Measurements from ENCODE around the gene STIM2.
"Not testable (repeated sequence)": the region's sequence is repeated elsewhere in the genome, so short reads cannot be mapped to it uniquely, and the experiment has no call there.

Gene STIM2

DNA sequence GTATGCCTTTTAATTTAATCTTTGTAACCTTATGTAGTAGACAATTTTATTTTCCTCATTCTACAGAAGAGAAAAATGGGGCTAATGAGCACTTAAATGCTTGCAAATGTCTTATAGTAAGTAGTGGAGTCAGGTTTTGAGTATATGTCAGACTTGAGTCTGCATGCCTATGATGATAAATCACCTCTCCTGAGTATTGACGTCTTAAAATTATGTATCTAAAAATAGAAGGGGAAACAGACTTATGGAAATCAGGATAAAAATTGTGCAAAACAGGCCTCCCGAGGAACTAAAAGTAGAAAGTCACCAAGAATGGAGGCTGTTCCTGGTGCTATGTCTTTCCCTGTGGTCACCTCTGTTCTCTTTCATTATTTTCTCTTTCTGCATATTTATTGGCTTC is 92.7 kb downstream of the STIM2 start:
- FAIRE-seq (no peak), DNase-seq (ENCODE audit: low spot score) (no peak)

DNA sequence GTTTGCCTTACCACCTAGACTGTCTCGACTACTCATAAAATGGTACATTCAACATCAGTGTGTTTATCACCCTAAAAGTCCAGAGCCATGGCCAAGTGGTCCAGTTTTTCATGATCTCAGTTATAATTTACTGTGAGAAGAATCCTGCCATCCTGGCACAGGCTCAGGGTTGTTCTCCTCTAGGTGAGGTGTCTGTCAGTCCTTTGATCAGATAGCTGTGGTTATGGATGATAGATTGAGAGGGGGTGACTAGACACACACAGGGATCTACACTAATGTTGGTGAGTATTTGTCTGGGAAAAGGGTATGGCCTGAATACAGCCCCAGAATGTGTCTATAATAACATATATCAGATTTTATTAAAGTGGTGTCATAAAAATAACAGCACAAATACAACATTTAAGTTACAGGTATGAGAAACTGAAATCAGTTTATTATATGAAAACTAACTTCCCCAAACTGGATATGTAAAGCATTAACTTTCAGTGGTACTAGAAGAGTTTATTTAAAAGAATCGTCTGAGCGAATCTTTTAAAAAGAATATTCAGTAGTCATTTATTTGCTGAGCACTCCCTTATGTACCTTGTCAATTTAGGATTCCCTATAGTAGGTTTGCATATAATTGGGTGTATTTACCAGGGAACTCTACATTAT is 93.3 kb downstream of the STIM2 start:
- no peak for DNase-seq (ENCODE audit: low spot score)
- FAIRE-seq = no peak

DNA sequence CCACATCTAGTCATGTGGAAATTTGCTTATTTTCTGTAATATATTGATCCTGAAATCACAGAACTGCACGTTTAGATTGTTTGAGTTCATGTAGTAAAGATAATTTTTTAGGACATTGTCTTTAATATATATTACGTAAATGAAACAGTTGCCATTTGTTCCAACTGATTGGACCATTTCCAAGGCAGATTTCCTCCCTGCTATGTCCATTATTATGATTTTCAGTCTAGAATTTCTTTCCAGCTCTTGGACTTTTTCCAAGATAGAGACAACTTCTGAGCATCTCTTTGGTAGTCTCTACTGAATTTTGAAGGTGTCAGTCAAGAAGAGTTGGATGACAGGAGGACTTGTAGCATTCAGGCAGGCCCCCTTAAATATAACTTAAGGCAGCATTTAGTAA is 94.6 kb downstream of the STIM2 start:
- FAIRE-seq = no peak
- DNase-seq (ENCODE audit: low spot score) = no peak

DNA sequence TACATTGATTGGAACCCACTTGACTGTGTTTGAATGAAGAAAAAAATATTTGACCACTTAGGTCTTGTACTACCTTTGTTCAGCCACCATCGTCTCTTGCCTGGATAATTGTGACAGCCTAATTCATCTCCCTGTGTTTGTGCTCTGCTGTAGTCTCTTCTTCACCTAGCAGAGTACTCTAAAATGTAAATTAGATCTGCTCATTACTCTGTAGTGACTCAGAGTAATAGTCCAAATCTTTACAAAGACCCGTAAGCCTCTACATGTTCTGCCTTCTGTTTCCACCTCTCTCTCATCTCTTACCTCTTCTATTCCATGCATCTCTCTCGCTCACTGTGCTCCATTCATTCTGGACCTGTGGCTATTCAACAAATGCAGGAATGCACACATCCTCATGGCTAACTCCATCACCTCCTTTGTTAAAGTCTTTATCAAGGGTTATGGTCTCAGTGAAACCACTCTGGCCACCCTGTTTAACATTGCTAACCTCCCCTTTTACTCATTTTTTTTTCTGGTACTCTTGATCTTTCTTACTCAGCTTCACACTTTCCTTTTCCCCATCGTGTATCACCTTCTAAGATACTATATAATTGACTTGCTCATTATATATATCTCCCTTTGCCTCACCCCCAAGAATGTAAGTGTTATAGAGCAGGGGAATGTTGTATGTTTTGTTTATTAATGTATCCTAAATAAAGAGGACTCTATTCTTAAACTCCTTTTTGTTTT is 98.4 kb downstream of the STIM2 start:
- FAIRE-seq = no peak
- no peak for DNase-seq (ENCODE audit: low spot score)

DNA sequence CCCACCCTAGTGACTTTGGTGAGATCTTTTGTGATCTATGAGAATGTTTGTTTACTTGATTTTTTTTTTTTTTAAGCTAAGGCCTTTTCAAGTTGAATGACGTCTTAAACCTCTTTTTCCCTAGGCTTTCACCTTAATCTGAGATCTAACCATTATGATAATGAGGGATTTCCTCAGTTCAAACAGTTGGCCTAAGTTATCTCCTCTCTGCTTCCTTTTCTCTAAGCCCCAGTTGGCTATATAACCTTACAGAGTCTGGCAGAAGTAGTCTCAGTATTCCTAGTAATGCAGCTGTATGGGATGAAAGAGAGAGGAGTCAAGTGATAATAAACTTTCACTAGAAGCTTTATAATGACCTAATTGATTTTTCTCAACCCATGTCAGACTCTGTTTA is 99.0 kb downstream of the STIM2 start:
- FAIRE-seq (no peak), DNase-seq (ENCODE audit: low spot score) (no peak)

DNA sequence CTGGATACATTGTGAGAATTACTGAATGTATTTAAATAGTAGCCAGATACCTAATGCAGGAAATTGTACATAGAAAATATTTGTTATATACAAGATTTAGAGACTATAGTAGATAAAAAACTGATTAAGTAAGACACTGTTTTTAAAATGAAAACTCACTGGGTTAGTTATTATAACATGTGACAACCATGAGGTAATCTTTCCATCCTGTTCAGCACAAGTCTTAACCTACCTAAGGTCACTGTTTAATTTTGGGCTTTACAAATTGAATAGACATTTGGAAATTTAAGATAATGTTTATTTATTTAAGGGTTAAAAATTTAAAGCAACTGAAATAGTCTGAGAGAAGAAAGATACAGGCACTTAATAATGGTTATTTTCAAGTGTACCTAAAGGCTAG is 102.1 kb downstream of the STIM2 start:
- FAIRE-seq (peak; percentile 4), DNase-seq (ENCODE audit: low spot score) (no peak)

DNA sequence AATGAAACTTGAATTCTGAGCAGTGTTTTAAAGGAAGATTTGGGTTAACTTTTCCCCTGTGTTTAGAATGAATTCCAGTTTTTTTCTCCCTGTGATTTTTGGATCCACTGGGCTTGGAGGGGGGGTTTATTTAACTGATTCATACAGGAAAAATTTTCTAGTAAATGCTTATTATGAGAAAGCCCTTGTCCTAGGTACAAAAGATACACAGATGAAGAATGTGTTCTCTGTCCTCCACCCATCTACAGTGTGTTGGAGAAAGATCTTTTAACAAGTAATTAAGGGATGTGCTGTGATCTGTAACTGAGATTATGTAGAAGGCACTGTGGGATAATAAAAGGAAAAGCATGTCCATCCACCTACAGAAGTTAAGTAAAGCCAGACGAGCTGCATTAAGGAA is 103.9 kb downstream of the STIM2 start:
- FAIRE-seq = no peak
- DNase-seq (ENCODE audit: low spot score) = no peak

DNA sequence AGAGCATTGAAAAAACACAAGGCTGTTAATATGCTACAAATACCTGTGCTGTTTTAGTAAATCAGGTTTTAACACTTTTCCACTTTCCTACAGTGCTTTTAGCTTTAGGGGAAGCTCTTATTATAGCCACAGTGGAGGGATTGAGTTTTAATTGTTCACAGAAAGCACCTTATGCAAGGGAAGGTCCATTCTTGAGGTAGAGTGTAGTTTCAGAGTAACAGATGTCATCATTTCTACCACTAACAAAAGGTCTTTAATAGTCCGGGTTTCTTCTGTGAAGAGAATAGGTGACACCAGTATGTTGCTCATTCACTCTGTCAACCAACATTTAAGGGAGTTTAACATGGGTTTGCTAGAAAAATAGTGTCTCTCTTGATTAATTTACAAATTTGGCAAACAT is 104.4 kb downstream of the STIM2 start:
- FAIRE-seq (no peak), DNase-seq (ENCODE audit: low spot score) (no peak)

DNA sequence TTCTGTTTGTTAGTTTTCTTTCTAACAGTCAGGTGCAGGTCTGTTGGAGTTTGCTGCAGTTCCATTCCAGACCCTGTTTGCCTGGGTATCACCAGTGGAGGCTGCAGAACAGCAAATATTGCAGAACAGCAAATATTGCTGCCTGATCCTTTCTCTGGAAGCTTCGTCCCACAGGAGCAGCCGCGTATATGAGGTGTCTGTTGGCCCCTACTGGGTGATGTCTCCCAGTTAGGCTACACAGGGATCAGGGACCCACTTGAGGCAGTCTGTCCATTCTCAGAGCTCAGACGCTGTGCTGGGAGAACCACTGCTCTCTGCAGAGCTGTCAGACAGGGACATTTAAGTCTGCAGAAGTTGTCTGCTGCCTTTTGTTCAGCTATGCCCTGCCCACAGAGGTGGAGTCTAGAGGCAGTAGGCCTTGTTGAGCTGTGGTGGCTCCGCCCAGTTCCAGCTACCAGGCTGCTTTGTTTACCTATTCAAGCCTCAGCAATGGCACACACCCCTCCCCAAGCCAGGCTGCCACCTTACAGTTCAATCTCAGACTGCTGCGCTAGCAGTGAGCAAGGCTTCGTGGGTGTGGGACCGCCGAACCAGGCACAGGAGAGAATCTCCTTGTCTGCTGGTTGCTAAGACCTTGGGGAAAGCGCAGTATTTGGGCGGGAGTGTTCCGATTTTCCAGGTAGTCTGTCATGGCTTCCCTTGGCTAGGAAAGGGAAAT is 115.0 kb downstream of the STIM2 start:
- FAIRE-seq = not testable (repeated sequence)

DNA sequence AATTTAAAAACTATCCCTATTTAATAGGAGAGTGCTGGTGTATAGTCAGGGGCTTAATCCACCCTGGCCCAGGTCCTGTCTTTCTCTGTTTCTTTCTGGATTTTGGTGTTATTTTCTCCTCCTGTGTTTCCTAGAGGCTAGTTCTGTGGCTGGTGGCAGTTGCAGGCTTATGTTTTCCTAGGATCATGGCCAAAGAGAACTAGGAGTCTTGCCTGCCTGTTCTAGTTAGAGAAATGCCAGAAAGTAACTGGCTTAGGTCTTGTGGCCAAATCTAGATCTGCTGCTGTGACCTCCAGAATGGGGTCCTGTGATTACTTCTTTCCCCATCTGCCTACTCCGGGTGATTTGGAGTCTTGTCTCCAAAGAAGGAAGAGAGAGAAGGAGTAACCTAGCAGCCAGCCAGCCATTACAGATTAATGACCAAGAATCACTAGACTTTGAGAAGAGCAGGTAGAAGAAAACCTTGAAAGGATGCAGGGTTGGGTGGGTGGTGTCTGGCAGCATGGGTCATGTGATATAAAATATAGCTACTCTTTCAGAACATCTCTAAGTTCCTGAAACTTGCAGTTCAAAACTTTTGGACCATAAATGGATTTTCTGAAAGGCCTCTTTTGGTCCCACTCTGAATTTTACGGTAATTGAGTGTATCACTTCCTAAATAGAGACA is 117.9 kb downstream of the STIM2 start:
- DNase-seq (ENCODE audit: low spot score) (no peak), FAIRE-seq (no peak)

More for the DNA sequence above, 115.0 kb downstream of the STIM2 start:
- DNase-seq (ENCODE audit: low spot score) = not testable (repeated sequence)

DNA sequence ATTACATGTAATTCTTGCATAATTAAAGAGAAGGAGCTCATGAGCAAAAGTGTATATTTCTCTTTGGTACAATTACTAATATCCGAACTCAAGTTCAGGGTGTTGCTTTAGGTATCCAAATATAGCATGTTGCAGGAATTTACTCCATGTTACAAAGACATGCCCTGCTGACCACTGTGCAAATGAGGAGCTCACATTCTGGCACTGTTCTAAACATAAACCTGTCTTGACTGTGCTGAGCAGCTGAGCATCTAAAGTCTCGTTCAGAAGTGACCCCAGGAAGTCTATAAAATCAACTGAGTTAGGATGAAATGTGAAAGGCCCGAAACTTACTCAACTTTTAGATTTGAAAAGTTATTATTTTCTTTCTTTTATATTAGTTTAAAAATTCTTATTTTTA is 124.3 kb downstream of the STIM2 start:
- no peak for DNase-seq (ENCODE audit: low spot score)

DNA sequence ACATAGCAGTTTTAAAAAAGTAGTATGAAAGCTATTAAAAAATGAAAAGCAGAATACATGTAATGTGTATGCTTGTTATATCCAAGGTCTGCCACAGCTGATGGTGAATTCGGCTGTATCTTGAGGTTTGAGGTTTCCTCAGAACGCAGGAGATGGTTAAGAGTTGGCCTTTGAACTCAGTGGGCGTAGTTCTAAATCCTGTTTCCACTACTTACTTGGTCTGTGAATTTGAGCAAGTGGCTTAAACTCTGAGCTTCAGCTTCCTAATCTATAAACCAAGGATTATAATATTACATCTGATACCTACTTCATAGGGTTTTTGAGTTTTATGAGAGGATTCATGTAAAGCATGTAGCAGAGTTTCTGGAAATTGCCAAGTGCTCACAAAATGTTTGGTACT is 125.2 kb downstream of the STIM2 start:
- FAIRE-seq = no peak
- no peak for DNase-seq (ENCODE audit: low spot score)

More for the DNA sequence above, 124.3 kb downstream of the STIM2 start:
- FAIRE-seq = no peak

DNA sequence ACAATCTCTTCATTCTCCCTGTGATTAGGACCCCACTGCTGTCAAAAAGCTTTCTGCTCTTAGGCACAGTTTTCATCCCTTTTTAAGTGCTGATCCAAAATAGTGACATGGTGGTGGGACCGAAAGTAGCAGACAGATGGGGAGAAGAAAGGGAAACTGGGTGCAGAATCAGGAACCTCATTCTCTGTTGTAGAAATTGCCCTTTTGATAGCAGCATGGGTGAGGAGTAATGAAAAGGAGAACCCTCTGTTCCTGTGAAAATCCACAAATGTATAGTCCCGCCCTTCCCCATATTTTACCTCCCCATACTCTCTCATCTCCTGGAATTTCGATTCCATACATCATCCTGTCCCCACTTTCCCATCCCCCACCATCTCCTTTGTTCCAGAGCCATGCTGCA is 126.5 kb downstream of the STIM2 start:
- no peak for FAIRE-seq
- DNase-seq (ENCODE audit: low spot score) = no peak

DNA sequence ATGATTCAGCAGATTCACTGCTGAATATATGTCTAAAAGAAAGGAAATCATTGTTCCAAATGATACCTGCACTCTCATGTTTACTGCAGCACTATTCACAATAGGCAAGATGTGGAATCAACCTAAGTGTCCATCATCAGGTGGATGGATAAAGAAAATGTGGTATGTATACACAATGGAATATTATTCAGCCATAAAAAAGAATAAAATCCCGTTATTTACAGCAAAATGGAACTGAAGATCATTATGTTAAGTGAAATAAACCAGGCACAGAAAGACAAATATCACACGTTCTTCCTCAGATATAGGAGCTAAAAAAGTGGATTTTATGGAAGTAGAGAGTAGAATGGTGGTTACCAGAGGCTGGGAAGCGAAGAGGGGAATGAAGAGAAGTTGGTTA is 130.4 kb downstream of the STIM2 start:
- DNase-seq (ENCODE audit: low spot score) = no peak
- FAIRE-seq = no peak

DNA sequence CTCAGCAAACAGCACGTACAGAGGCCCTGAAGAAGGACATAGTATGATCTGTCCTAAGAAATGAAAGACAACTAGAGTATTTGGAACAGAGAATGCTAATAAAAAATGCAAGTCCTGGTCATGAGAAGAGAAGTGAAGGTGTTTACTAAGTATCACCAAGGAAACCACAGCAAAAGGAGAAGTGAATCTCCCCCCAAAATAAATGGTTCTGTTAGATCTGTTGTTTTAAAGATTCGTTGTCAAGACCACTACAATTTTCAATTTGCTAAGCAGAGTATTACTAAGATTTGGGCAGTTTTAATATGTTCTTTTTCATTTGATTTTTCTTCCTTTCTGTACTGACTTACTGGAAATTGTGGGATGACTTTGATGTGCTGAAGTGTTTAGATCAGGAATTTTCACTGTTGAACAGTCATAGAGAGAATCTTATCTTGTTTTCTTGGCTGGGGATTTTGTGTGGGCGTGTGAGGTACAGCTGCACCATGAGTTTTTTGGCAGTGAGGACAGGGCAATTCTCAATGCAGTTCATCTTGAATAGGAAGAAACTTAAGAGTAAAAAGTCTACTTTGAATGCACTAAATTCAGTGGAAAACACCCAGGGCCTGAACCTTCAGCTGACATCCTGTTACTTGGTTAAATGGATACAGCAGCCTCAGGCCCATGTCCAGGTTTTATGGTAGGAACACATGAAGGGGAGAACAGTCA is 132.2 kb downstream of the STIM2 start:
- no peak for DNase-seq (ENCODE audit: low spot score)
- no peak for FAIRE-seq

DNA sequence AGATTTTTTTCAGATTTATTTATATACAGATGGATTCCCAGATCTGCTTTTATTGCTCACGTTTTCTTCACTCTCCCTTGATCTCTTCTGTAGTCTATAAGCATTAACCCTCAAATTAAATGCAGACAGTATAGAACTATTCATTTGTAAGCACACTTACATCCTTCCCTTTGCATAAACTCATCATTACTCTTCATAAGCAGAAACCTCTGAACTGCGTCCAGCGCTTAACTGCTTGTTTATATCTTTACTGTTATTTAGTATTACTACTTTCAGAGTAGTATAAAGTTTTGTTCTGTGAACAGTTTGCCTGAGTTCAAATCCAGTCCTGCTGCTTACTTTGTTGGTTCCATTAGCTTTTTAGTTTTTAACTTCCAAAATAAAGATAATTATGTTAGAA is 132.9 kb downstream of the STIM2 start:
- no peak for DNase-seq (ENCODE audit: low spot score)
- no peak for FAIRE-seq

DNA sequence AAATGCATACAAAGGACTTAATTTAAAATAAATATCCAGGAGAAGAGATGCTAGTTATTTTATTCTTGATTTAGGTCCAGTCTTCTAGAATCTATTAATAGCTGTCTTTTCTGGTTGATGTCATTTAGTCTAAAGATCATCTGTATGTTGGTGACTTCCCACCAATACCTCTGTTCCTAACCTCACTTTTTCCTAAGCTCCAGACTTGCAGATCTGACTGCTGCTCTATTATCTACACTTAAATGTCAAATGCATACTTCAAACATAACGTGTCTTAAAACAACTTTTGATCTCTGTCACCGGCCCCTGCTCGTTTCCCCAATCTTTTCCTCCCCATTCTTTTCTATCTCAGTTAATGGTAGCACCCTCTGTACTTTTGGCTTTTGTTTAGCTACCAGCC is 133.3 kb downstream of the STIM2 start:
- no peak for FAIRE-seq
- no peak for DNase-seq (ENCODE audit: low spot score)

DNA sequence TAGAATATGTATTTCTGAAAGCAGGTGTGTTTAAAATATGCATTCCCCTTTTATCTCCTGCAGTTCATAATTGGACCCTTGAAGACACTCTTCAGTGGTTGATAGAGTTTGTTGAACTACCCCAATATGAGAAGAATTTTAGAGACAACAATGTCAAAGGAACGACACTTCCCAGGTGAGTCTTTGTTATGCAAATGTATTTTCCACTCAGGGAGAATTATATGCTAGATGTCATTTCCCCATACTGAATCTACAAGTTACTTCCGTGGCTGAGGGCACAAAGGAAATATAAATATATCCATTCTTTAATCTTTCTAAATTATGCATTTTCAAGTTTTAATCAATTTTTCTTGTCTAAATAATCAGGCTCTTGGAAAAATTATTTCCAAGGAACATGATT is 134.7 kb downstream of the STIM2 start:
- no peak for DNase-seq (ENCODE audit: low spot score)
- no peak for FAIRE-seq

DNA sequence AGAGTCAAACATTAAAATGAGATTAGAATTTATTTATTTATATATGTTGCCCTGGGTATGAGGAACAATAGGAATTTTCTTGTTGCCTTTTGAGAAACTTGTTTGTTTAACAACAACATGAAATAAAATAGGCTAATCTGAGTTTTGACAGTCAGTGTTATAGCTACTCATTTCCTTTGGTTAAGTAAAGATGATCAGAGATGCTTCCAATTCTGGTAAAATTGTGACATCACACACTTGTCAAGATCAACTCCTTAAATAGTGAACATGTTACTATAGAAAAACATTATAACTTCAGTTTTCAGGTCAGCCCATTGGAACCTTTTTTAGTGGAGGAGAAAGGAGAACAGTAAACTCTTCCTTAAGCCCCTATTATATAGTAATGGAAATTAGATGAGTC is 136.1 kb downstream of the STIM2 start:
- FAIRE-seq (no peak), DNase-seq (ENCODE audit: low spot score) (no peak)

DNA sequence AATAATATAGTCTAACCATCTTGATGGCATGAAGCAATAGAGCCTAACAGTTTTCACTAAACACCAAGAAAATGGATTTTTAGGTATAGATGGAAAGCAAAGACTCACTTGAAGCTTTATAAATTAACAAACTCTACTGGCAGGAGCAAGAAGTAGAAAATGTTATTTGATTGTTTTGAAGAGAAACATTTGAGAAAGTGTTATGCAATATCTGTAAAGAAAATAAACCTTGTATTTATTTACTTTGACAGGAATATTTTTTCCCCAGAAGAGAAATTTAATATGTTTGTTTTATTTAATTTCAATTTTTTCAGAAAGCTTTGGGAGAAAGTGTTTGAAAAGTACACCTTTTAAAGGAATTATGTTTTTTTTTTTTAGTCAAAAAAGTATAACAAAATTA is 139.0 kb downstream of the STIM2 start:
- peak; percentile 2 for FAIRE-seq
- DNase-seq (ENCODE audit: low spot score) = no peak

DNA sequence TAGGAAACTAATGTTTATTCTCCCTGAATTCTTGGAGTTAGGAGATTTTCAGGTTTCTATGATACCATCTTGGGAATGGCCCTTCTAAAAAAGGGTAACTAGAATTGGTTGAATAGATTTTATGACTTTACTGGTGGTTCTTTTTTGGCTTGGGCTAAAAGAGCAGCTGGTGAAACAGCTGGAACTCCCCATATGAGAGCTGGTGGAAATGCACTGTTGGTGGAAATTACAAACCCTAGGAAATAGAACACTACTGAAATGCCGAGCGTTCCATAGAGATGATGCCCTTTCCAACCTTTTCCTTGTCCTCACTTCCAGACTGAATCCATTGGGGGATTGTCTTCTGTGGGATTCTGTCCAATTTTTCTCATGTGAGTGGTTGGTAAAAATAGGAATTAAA is 139.5 kb downstream of the STIM2 start:
- DNase-seq (ENCODE audit: low spot score) (no peak), FAIRE-seq (no peak)

DNA sequence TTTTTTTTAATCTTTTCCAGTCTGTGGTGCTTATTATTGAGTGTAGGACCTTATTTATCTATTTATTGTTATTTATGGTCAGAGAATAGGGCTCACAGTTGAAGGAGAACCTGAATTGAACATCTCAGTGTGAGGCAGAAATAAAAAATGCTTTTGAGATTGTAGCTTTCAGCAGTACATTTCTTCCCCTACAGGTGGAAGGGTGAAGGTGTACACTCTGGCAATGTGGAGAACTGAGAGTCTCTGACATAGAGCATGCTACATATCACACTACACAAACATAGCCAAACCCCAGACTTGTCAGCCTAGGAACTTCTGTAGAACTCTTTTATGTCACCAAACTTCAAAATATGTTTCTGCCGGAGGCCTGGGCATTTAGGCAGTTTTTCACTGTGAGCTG is 140.2 kb downstream of the STIM2 start:
- no peak for FAIRE-seq
- DNase-seq (ENCODE audit: low spot score) = no peak
